H1 (cell line): Measurements from ENCODE around the gene SUPT4H1. TPM values are rescaled to one million over a fixed set of nuclear protein-coding genes. Genes with fewer than 3 reads are reported as not detected.

Experiments used
- CTCF ChIA-PET: fragments of 300-600 bp; sonication (Branson Sonifier 250); formaldehyde crosslinking; loops from one replicate; lab custom pipeline; 2021; ENCODE audit not compliant: partially characterized antibody; lab: Charles Lee
- POLR2A ChIA-PET: fragments of 300-600 bp; sonication (Branson Sonifier 250); formaldehyde crosslinking; loops from one replicate; lab custom pipeline; 2021; ENCODE audit warnings: inconsistent platforms; ENCODE audit not compliant: partially characterized antibody; lab: Charles Lee
- DNase-seq, 2 experiments: peaks; one replicate each; pipeline versions ENCODE4 v3.0.0 to v3.0.0-alpha.2; 2010 to 2022; ENCODE audit warnings: low spot score in 2 of 2, low read depth in 1 of 2, mixed read lengths in 1 of 2
- FAIRE-seq: peaks from 2 replicates; lab custom pipeline; 2011; peaks lifted over from hg19 to GRCh38; lab: Jason Lieb, UNC
- H2AFZ ChIP-seq: 2 replicates; pipeline ENCODE4 v1.8.1; 2012; ENCODE audit warnings: low read length, inconsistent platforms
- H2AK5ac ChIP-seq: 2 replicates; pipeline ENCODE4 v1.6.1; 2013; ENCODE audit warnings: low read depth, low read length
- H2BK120ac ChIP-seq: replicated peaks from 2 replicates; pipeline ENCODE3; 2013; ENCODE audit warnings: low read depth, low read length, inconsistent platforms
- H2BK12ac ChIP-seq: 2 replicates; pipeline ENCODE4 v1.6.1; 2013; ENCODE audit warnings: low read depth, low read length
- H2BK15ac ChIP-seq: 2 replicates; pipeline ENCODE4 v1.6.1; 2013; ENCODE audit warnings: low read length
- H2BK20ac ChIP-seq: 2 replicates; pipeline ENCODE4 v1.6.1; 2013; ENCODE audit warnings: low read length
- H2BK5ac ChIP-seq: 2 replicates; pipeline ENCODE4 v1.6.1; 2013; ENCODE audit warnings: low read depth, low read length
- H3K14ac ChIP-seq: 2 replicates; pipeline ENCODE4 v1.6.1; 2013; ENCODE audit warnings: inconsistent platforms; ENCODE audit not compliant: insufficient read length
- H3K18ac ChIP-seq: 2 replicates; pipeline ENCODE4 v1.6.1; 2013; ENCODE audit warnings: low read length; ENCODE audit errors: extremely low read depth
- H3K23ac ChIP-seq: 2 replicates; pipeline ENCODE4 v1.6.1; 2013; ENCODE audit warnings: inconsistent platforms; ENCODE audit not compliant: insufficient read length
- H3K23me2 ChIP-seq: 2 replicates; pipeline ENCODE4 v1.6.1; 2013; ENCODE audit warnings: low read depth, low read length
- H3K27ac ChIP-seq: 2 replicates; pipeline ENCODE4 v1.6.1; 2011; ENCODE audit warnings: low read depth, low read length, inconsistent platforms
- H3K27me3 ChIP-seq, 4 experiments: replicated peaks in 1 of 4; 1 replicate in 1 of 4; 2 replicates in 3 of 4; pipeline versions ENCODE4 v1.6.1 to v1.8.1; 2011 to 2013; ENCODE audit warnings: low read length in 3 of 4, mild to moderate bottlenecking in 3 of 4, inconsistent platforms in 2 of 4, mixed read lengths in 2 of 4, moderate library complexity in 1 of 4; ENCODE audit not compliant: control insufficient read depth in 3 of 4, insufficient read depth in 3 of 4; ENCODE audit errors: extremely low read depth in 1 of 4
- H3K36me3 ChIP-seq, 4 experiments: 2 replicates each; pipeline versions ENCODE4 v1.6.1 to v1.8.1; 2011 to 2013; ENCODE audit warnings: mild to moderate bottlenecking in 4 of 4, low read length in 3 of 4, moderate library complexity in 2 of 4, control low read depth in 1 of 4, inconsistent platforms in 1 of 4; ENCODE audit not compliant: insufficient read depth in 4 of 4, control insufficient read depth in 2 of 4
- H3K4ac ChIP-seq: replicated peaks from 2 replicates; pipeline ENCODE3; 2013; ENCODE audit warnings: low read length, low read depth, mixed read lengths, inconsistent platforms; ENCODE audit not compliant: insufficient read length
- H3K4me1 ChIP-seq, 4 experiments: replicated peaks in 1 of 4; 1 replicate in 1 of 4; 2 replicates in 3 of 4; pipeline versions ENCODE4 v1.6.1 to v1.8.1; 2011 to 2013; ENCODE audit warnings: low read length in 3 of 4, inconsistent platforms in 2 of 4, mixed read lengths in 1 of 4; ENCODE audit not compliant: insufficient read depth in 4 of 4, control insufficient read depth in 3 of 4
- H3K4me2 ChIP-seq, 2 experiments: 2 replicates each; pipeline versions ENCODE4 v1.6.1 to v1.8.1; 2011 to 2013; ENCODE audit warnings: low read depth in 2 of 2, low read length in 2 of 2, control low read depth in 1 of 2, inconsistent platforms in 1 of 2, mild to moderate bottlenecking in 1 of 2; ENCODE audit not compliant: insufficient read depth in 1 of 2
- H3K4me3 ChIP-seq, 4 experiments: fragments of 200-600, 300-600 bp in 1 of 4; sonication (generic), shearing (Covaris generic), sonication (Bioruptor Twin) in 1 of 4; 2 replicates each; pipeline versions ENCODE4 v1.5.1 to v1.8.1; 2011 to 2016; ENCODE audit warnings: low read length in 4 of 4, low read depth in 3 of 4, control low read depth in 2 of 4, inconsistent platforms in 2 of 4, mild to moderate bottlenecking in 2 of 4, mixed read lengths in 1 of 4, moderate library complexity in 1 of 4; ENCODE audit not compliant: insufficient read depth in 2 of 4; ENCODE audit errors: extremely low read depth in 1 of 4
- H3K56ac ChIP-seq: replicated peaks from 2 replicates; pipeline ENCODE3; 2013; ENCODE audit warnings: low read depth, mild to moderate bottlenecking, mixed read lengths, low read length, inconsistent platforms; ENCODE audit not compliant: insufficient read length
- H3K79me1 ChIP-seq: 2 replicates; pipeline ENCODE4 v1.6.1; 2013; ENCODE audit warnings: low read depth, low read length, control low read depth
- H3K79me2 ChIP-seq, 2 experiments: 2 replicates each; pipeline versions ENCODE4 v1.6.1 to v1.8.1; 2012 to 2013; ENCODE audit warnings: low read length in 2 of 2, mild to moderate bottlenecking in 2 of 2, inconsistent platforms in 1 of 2; ENCODE audit not compliant: insufficient read depth in 2 of 2, control insufficient read depth in 1 of 2
- H3K9ac ChIP-seq, 4 experiments: replicated peaks in 1 of 4; 1 replicate in 1 of 4; 2 replicates in 3 of 4; pipeline versions ENCODE4 v1.6.1 to v1.8.1; 2011 to 2013; ENCODE audit warnings: low read depth in 3 of 4, low read length in 3 of 4, control low read depth in 2 of 4, mild to moderate bottlenecking in 2 of 4, moderate library complexity in 2 of 4, inconsistent platforms in 1 of 4; ENCODE audit errors: extremely low read depth in 1 of 4
- H3K9me3 ChIP-seq, 2 experiments: 2 replicates each; pipeline versions ENCODE4 v1.6.1 to v1.8.1; 2012 to 2013; ENCODE audit warnings: mild to moderate bottlenecking in 2 of 2, moderate library complexity in 2 of 2, control low read depth in 1 of 2, inconsistent platforms in 1 of 2, low read depth in 1 of 2, low read length in 1 of 2, mixed read lengths in 1 of 2; ENCODE audit not compliant: insufficient read depth in 2 of 2
- H4K20me1 ChIP-seq, 2 experiments: replicated peaks in 1 of 2; 2 replicates each; pipeline versions ENCODE3 to v1.8.1; 2011 to 2013; ENCODE audit warnings: inconsistent platforms in 2 of 2, low read length in 2 of 2, mild to moderate bottlenecking in 1 of 2; ENCODE audit not compliant: insufficient read depth in 2 of 2, control insufficient read depth in 1 of 2
- H4K5ac ChIP-seq: 2 replicates; pipeline ENCODE4 v1.6.1; 2013; ENCODE audit warnings: low read length, low read depth, mixed read lengths, inconsistent platforms; ENCODE audit not compliant: insufficient read length
- H4K8ac ChIP-seq: 2 replicates; pipeline ENCODE4 v1.8.0; 2013; ENCODE audit warnings: mild to moderate bottlenecking, moderate library complexity, low read length, inconsistent platforms; ENCODE audit not compliant: insufficient read depth; ENCODE audit errors: extremely low read depth
- H4K91ac ChIP-seq: replicated peaks from 2 replicates; pipeline ENCODE3; 2013; ENCODE audit warnings: low read length, mixed read lengths, inconsistent platforms; ENCODE audit not compliant: insufficient read length
- RXRA ChIP-seq: IDR thresholded peaks from 2 replicates; pipeline ENCODE4 v1.6.1; 2011; ENCODE audit warnings: low read depth, mild to moderate bottlenecking, low read length, moderate library complexity; ENCODE audit not compliant: insufficient read depth
- WGBS, 2 experiments: shearing (Covaris generic) in 1 of 2; methylation state at CpG; one replicate each; pipeline versions ENCODE4 v1.1.6 to v1.1.7; 2013 to 2015; ENCODE audit warnings: low lambda C conversion rate in 2 of 2, mixed read lengths in 2 of 2, inconsistent platforms in 1 of 2, low coverage in 1 of 2, missing lambda C conversion rate in 1 of 2; ENCODE audit not compliant: insufficient replicate concordance in 2 of 2, insufficient coverage in 1 of 2, insufficient read length in 1 of 2; ENCODE audit errors: extremely low coverage in 1 of 2, missing lambda C conversion rate in 1 of 2; 5-methylcytosine and 5-hydroxymethylcytosine counted together
- polyA plus RNA-seq, 7 experiments: library from polyadenylated mRNA; depleted of rRNA in 3 of 7; stranded (reverse) in 5 of 7; unstranded in 2 of 7; fragments of >200 nt in 5 of 7; fragments of 200-250 nt in 2 of 7; gene quantifications; 1 replicate in 5 of 7; 2 replicates in 1 of 7; 4 replicates in 1 of 7; pipeline versions ENCODE4 v1.2.1 to v1.2.3, GENCODE V29; 2011 to 2013; ENCODE audit warnings: missing spikeins in 2 of 7, mixed read lengths in 2 of 7
- total RNA-seq: library from RNA; stranded (reverse); fragmentation: NEBNext Ultra II Directional; extraction: Animal tissue kit (Norgen Biotek cat#: 25700); gene quantifications from 2 replicates; pipeline ENCODE4 v1.2.1, GENCODE V29; 2021

SUPT4H1 gene
- total and polyA plus RNA-seq, 2 of the 8 experiments (the other 6 are each of a cell fraction or from before 2014, with no cell fraction given) = 112 to 143 TPM

- no peak overlapping the region for H2AFZ ChIP-seq
- H2BK5ac ChIP-seq = no peak overlapping the region
- no peaks in the 10 kb centered on the region for H3K79me2 ChIP-seq
- H3K27ac ChIP-seq = no peak overlapping the region
- H3K4me3 ChIP-seq = no peak overlapping the region
- ChIA-PET POLR2A (interaction anchor here (0.7 to 11.3 kb wide), 9 partner anchors 7 to 168 kb away, joined by 3 to 149 read pairs (median 4); partner anchors contain the start of gene SUPT4H1), CTCF (interaction anchor here (1.0 to 18.5 kb wide), 5 partner anchors 8 to 72 kb away, joined by 4 to 384 read pairs (median 6); partner anchors contain the start of genes RNF43 and TSPOAP1)
- H2BK20ac ChIP-seq = no peak overlapping the region
- H2BK120ac ChIP-seq = no peak overlapping the region
- H3K27me3 ChIP-seq = no peaks in the 10 kb centered on the region
- FAIRE-seq = no peak
- no peaks in the 10 kb centered on the region for H3K79me1 ChIP-seq
- no peak overlapping the region for H3K14ac ChIP-seq
- H3K4me2 ChIP-seq = no peak overlapping the region
- no peak overlapping the region for H3K4ac ChIP-seq
- H3K9ac ChIP-seq = no peak overlapping the region
- H3K36me3 ChIP-seq = peaks cover 25 to 56% (median 48%) of the 10 kb centered on the region in 4 experiments
- H2BK15ac ChIP-seq = no peak overlapping the region
- no peak for DNase-seq
- H2BK12ac ChIP-seq = no peak overlapping the region
- peaks cover 4% of the 10 kb centered on the region in 2 experiments for H4K20me1 ChIP-seq
- H3K18ac ChIP-seq = no peak overlapping the region
- H3K23ac ChIP-seq = no peak overlapping the region
- no peak overlapping the region for H3K56ac ChIP-seq
- H4K5ac ChIP-seq = no peak overlapping the region
- H2AK5ac ChIP-seq = no peak overlapping the region
- H3K9me3 ChIP-seq = no peaks in the 10 kb centered on the region
- H4K91ac ChIP-seq = no peak overlapping the region
- WGBS, 2 experiments = 67% methylated on average over 4 of the region's 4 CpGs; no CpG with 5 or more reads in 1 of the 2 experiments
- H4K8ac ChIP-seq = no peak overlapping the region
- H3K4me1 ChIP-seq = no peaks in the 10 kb centered on the region
- no peaks in the 10 kb centered on the region for H3K23me2 ChIP-seq
- TF ChIP-seq RXRA = no peak
These were observed 6.5 kb downstream of the SUPT4H1 start for GRCh38 chr17:58345500-58345899.
